Measurements from ENCODE around the gene PHF21A.
"Not testable (repeated sequence)": the region's sequence is repeated elsewhere in the genome, so short reads cannot be mapped to it uniquely, and the experiment has no call there.

PHF21A gene

DNA sequence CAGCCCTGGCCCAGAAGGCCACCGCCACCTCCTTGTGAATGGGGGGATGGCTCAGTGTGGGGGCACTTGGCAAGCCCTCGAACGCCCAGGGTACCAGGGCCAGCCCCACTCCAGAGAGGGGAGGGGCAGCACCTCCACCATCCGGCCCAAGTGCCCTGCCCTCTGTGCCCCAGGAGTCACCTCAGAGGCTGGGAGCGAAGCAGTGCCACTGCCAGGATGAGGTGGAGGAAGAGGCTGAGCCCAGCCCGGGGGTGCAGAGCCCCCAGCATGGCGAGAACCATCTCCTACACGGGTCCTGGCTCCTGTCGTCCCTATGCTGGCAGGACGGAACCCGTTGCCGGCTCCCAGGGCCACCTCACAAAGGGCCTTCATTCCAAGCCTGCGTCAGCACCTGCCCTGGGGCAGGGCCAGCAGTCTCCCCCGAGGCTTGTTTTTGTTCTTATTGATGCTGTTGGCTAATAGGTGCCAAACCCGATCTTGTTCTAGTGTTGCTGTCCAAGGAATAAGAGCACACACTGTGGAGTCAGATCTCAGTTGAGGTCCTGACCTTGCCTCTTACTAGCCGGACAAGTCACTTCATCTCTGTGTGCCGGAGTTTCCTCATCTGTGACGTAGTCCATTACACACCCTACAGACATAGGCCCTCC, 214.2 kb downstream of the PHF21A start, which contains the start of gene FREY1:
FREY1 (minus strand) TSS at position 307 of the 647 bp plus-strand sequence; CDS start at position 281, 26 bp downstream.
- DNase-seq (ENCODE audit: low spot score), result no peak
- no peak for TF ChIP-seq CTCF (IDR thresholded peaks at IDR 0.05)
- Histone ChIP-seq H3K4me3 (no peak within 1 kb of the TSS), H3K27ac (no peak within 1 kb of the TSS)

GRCh38 chr11:45906096-45906682, 215.1 kb downstream of the PHF21A start:
- Histone ChIP-seq H3K4me3 (no peak overlapping the region), H3K27ac (no peak overlapping the region)
- DNase-seq (ENCODE audit: low spot score), result no peak
- TF ChIP-seq CTCF (IDR thresholded peaks at IDR 0.05), result no peak

DNA sequence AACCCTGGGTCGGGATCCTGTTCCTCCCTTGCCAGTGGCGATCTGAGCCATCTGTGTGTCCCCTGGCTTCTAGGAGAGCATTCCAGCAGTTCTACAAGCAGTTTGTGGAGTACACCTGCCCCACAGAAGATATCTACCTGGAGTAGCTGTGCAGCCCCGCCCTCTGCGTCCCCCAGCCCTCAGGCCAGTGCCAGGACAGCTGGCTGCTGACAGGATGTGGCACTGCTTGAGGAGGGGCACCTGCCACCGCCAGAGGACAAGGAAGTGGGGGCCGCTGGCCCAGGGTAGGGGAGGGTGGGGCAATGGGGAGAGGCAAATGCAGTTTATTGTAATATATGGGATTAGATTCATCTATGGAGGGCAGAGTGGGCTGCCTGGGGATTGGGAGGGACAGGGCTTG, 215.7 kb downstream of the PHF21A start:
- DNase-seq (ENCODE audit: low spot score); H3K4me3 ChIP-seq; H3K27ac ChIP-seq: not testable (repeated sequence)

- DNase-seq (ENCODE audit: low spot score), result no peak
- H3K27ac ChIP-seq, result no peak overlapping the region
- H3K4me3 ChIP-seq, result no peak overlapping the region
- no peak for TF ChIP-seq CTCF (IDR thresholded peaks at IDR 0.05)
These were observed 216.2 kb downstream of the PHF21A start for GRCh38 chr11:45905095-45905494.

GRCh38 chr11:45904309-45904915, 216.8 kb downstream of the PHF21A start:
- no peak for DNase-seq (ENCODE audit: low spot score)
- Histone ChIP-seq H3K4me3 (no peak overlapping the region), H3K27ac (no peak overlapping the region)
- no peak for TF ChIP-seq CTCF (IDR thresholded peaks at IDR 0.05)

DNA sequence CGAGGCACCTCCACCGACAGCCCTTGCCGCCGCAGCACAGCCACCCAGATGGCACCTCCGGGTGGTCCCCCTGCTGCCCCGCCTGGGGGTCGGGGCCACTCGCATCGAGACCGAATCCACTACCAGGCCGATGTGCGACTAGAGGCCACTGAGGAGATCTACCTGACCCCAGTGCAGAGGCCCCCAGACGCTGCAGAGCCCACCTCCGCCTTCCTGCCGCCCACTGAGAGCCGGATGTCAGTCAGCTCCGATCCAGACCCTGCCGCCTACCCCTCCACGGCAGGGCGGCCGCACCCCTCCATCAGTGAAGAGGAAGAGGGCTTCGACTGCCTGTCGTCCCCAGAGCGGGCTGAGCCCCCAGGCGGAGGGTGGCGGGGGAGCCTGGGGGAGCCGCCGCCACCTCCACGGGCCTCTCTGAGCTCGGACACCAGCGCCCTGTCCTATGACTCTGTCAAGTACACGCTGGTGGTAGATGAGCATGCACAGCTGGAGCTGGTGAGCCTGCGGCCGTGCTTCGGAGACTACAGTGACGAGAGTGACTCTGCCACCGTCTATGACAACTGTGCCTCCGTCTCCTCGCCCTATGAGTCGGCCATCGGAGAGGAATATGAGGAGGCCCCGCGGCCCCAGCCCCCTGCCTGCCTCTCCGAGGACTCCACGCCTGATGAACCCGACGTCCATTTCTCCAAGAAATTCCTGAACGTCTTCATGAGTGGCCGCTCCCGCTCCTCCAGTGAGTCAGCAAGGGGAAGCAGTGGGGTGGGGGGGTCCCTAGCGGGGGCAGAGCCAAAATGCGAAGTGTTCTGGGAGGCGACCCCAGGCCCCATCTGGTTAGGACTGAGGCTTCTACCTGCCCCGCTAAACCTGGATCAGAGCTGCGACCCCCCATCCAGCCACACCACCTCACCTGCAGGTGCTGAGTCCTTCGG, 218.5 kb downstream of the PHF21A start:
- TF ChIP-seq CTCF (IDR thresholded peaks at IDR 0.05), result no peak
- DNase-seq (ENCODE audit: low spot score), result no peak
- Histone ChIP-seq H3K27ac (no peak overlapping the region), H3K4me3 (no peak overlapping the region)

GRCh38 chr11:45901626-45902025, 219.6 kb downstream of the PHF21A start:
- H3K4me3 ChIP-seq, result no peak overlapping the region
- TF ChIP-seq CTCF (IDR thresholded peaks at IDR 0.05), result no peak
- no peak for DNase-seq (ENCODE audit: low spot score)
- no peak overlapping the region for H3K27ac ChIP-seq

All from coronary artery (tissue), 2 donors.